Pancreas (tissue), 10 donors: ENCODE measurements around the gene PIANP. TPM values are rescaled to one million over a fixed set of nuclear protein-coding genes. Genes with fewer than 3 reads are reported as not detected.
A peak's percentile ranks its signal among the peaks of the same experiment; 100 is the strongest.

Experiments
- ATAC-seq, 4 donors: fragments of 200-7000 bp; cut with Tn5 transposase; one replicate each; pipeline versions ENCODE4 v1.8.0 to v1.9.1; 2020; ENCODE audit warnings: mild to moderate bottlenecking in 4 of 4, moderate library complexity in 4 of 4
- DNase-seq, 6 donors: peaks; one replicate each; pipeline ENCODE4 v3.0.0-alpha.2; 2020
- FAIRE-seq: peaks from 2 replicates; lab custom pipeline; 2012; peaks lifted over from hg19 to GRCh38; lab: Jason Lieb, UNC
- H3K27ac ChIP-seq, 4 donors: fragments of 200-600 bp; sonication (generic); 1 replicate in 3 of 4; 2 replicates in 1 of 4; pipeline versions ENCODE4 v1.5.0 to v1.8.0; 2020
- H3K27me3 ChIP-seq, 4 donors: fragments of 200-600 bp; one replicate each; pipeline ENCODE4 v1.8.0; 2021
- H3K36me3 ChIP-seq, 3 donors: fragments of 200-600 bp; sonication (generic) in 1 of 3; one replicate each; pipeline versions ENCODE4 v1.5.0 to v1.8.0; 2020 to 2021
- H3K4me1 ChIP-seq, 3 donors: fragments of 200-600 bp; one replicate each; pipeline ENCODE4 v1.8.0; 2021
- H3K4me3 ChIP-seq, 4 donors: fragments of 200-600 bp; sonication (generic) in 2 of 4; one replicate each; pipeline versions ENCODE4 v1.5.0 to v1.8.0; 2020 to 2021
- H3K9me3 ChIP-seq, 4 donors: fragments of 200-600 bp; one replicate each; pipeline ENCODE4 v1.8.0; 2021
- CTCF ChIP-seq, 4 donors: fragments of 200-600 bp; sonication (generic) in 3 of 4; IDR thresholded peaks; one replicate each; pipeline versions ENCODE4 v1.5.0 to v1.8.0; 2021; ENCODE audit warnings: antibody characterized with exemption in 4 of 4
- WGBS, 2 donors: extraction: QIAGEN DNeasy Blood & Tissue Kit; methylation state at CpG; one replicate each; pipeline ENCODE4 v1.1.7; 2013; 5-methylcytosine and 5-hydroxymethylcytosine counted together
- intact Hi-C, 3 donors: fragments of 100-400 bp; cut with DNase I; formaldehyde crosslinking; loops; one replicate each; pipeline versions ENCODE4 v1.11.1 to v1.14.2; 2022
- polyA plus RNA-seq, 2 donors: library from polyadenylated mRNA; stranded (reverse); fragments of 200-250 nt; gene quantifications; one replicate each; pipeline ENCODE4 v1.2.3, GENCODE V29; 2013
- total RNA-seq, 6 donors: library from RNA; stranded (reverse); fragmentation: NEBNext Ultra II Directional in 4 of 6; extraction: Animal tissue kit (Norgen Biotek cat#: 25700) in 4 of 6; gene quantifications; one replicate each; pipeline versions ENCODE4 v1.2.1 to v1.2.4, GENCODE V29; 2021 to 2023
- donor health status: healthy with polysubstance abuse.
- donor health status: DM: no; HTN: no; CAD: no; lungs with moderate emphysema.
- donor health status: DM: no; HTN: no; CAD: no.
- donor health status: control.
- donor health status: control.
- donor health status: Bipolar disorder and iron deficiency.
- donor health status: DM: yes; HTN: yes; CAD: no.
- donor health status: DM: no; HTN: no; CAD: no.
- donor health status: DM: no; HTN: no; CAD: no.
- donor health status: DM: yes; HTN: yes; CAD: no.

PIANP gene
- total and polyA plus RNA-seq, 8 donors = 0.12 to 2.7 (median 0.24) TPM; not detected in 1

- DNase-seq (no peak), FAIRE-seq (no peak), ATAC-seq (no peak)
- H3K4me3 ChIP-seq = no peak overlapping the region
- no peaks in the 10 kb centered on the region for H3K9me3 ChIP-seq
- H3K36me3 ChIP-seq = peaks cover 0 to 20% (median 16%) of the 10 kb centered on the region in 3 donors
- no peaks in the 10 kb centered on the region for H3K4me1 ChIP-seq
- H3K27me3 ChIP-seq = no peaks in the 10 kb centered on the region
- no peak for TF ChIP-seq CTCF (IDR thresholded peaks at IDR 0.05)
- H3K27ac ChIP-seq = no peak overlapping the region
- intact Hi-C loops = no loop called here
- WGBS, 2 donors = 86 to 91% methylated on average over 8 of the region's 8 CpGs
These were observed 49.8 kb downstream of the PIANP start for GRCh38 chr12:6650832-6651231.

DNA sequence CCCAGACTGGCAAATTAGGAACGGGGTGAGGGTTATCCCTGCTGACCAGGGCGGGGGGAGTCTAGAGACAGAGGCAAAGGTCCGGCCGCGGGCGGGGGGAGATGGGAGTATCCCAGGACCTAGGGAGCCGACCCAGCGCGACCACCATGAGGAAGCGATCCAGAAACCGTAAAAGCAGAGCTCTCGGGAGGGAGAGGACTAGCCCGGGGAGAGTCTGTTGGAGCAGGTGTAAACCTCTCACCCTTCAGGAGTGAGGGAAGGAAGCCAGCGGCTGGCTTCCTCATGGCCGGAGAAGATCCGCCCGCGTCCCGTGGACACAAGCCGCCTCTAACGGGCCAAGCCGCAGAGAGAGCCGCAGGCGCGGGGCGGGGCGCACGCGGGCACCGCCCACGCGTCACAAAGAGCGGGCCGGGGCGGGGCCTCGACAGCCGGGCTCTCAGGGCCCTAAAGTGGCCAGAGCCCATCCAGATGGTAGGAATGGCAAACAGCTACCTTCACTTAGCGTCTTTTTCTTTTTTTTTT is 53.5 kb downstream of the PIANP start, which contains the start of gene ACRBP:
Gene ACRBP, minus strand, starts transcription at position 350 of the 522 bp plus-strand sequence. Its CDS starts 66 bp downstream, at position 284.
- no peak for FAIRE-seq

DNA sequence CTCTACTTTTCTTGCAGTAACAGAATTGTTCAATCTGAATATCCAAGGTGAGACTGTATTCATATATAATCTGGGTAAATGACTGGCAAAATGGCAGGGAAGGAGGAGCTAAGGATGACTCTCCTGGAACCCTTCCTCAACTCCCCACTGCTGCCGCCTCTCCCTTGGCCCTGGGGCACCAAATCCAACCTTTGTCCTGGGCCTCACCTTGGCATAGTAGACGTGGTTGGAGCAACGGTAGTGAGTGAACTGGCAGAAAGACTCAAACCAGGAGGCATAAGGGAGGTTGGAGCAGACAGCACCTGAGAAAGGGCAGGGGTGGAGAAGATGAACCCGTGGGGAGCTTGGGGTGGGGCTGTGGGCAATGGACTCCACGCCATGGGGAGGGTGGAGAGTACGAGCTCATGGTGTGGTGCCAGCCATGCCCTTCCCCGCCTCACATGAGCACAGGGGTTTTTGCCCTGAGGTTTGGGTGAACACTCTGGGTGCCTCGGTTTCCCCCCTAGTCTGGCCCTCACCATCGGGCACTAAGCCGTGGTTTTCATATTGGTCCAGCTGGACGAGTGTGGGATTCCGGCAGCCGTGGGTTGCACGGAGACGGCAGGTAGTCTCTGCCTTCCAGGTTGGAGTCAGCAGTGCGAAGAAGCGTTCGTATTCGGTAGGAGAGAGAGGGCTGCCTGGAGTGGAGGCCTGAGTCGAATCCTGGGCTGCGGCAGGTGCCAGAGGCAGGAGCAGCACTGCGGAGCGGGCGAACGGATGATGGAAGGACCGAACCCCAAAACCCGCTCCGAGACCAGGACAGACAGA is 54.1 kb downstream of the PIANP start:
- peak in 1 of 6 donors; percentile 19 for DNase-seq
- FAIRE-seq = no peak
- no peak for TF ChIP-seq CTCF (IDR thresholded peaks at IDR 0.05)
- H3K36me3 ChIP-seq = peaks cover 0 to 9% (median 7%) of the 10 kb centered on the region in 3 donors
- peak overlapping the region; percentile 21 to 48 (median 40) for H3K4me3 ChIP-seq
- 49 to 61% methylated on average over 28 of the region's 28 CpGs for WGBS, 2 donors
- no peaks in the 10 kb centered on the region for H3K9me3 ChIP-seq
- intact Hi-C loops = no loop called here
- ATAC-seq = peak; percentile 18 to 40 (median 28)
- no peaks in the 10 kb centered on the region for H3K27me3 ChIP-seq
- no peaks in the 10 kb centered on the region for H3K4me1 ChIP-seq
- peak overlapping the region in 1 of 4 donors; percentile 24 for H3K27ac ChIP-seq

More for the DNA sequence above, 53.5 kb downstream of the PIANP start, which contains the start of gene ACRBP:
- WGBS, 2 donors = 10 to 14% methylated on average over 38 of the region's 38 CpGs
- Histone ChIP-seq H3K4me1 (no peaks in the 10 kb centered on the region), H3K27me3 (no peaks in the 10 kb centered on the region), H3K36me3 (peaks cover 0 to 12% (median 8%) of the 10 kb centered on the region in 3 donors), H3K9me3 (no peaks in the 10 kb centered on the region), H3K4me3 (peak within 1 kb of the TSS; percentile 21 to 48 (median 40)), H3K27ac (peak within 1 kb of the TSS in 1 of 4 donors; percentile 24)
- DNase-seq (peak; percentile 70 to 90 (median 82)), ATAC-seq (peak; percentile 96 to 98 (median 97))
- intact Hi-C loops = no loop called here
- TF ChIP-seq CTCF (IDR thresholded peaks at IDR 0.05) = no peak

GRCh38 chr12:6644903-6645302 is 55.7 kb downstream of the PIANP start:
- no peak overlapping the region for H3K4me3 ChIP-seq
- no peaks in the 10 kb centered on the region for H3K27me3 ChIP-seq
- FAIRE-seq (no peak), ATAC-seq (no peak), DNase-seq (peak in 1 of 6 donors; percentile 29)
- intact Hi-C loops = no loop called here
- no peaks in the 10 kb centered on the region for H3K9me3 ChIP-seq
- H3K36me3 ChIP-seq = no peaks in the 10 kb centered on the region
- H3K4me1 ChIP-seq = no peaks in the 10 kb centered on the region
- WGBS, 2 donors = 27 to 29% methylated on average over 5 of the region's 5 CpGs
- H3K27ac ChIP-seq = peak overlapping the region in 1 of 4 donors; percentile 21
- no peak for TF ChIP-seq CTCF (IDR thresholded peaks at IDR 0.05)
